ENCODE data around the gene MDFIC. TPM values are rescaled to one million over a fixed set of nuclear protein-coding genes. Genes with fewer than 3 reads are reported as not detected.

Gene MDFIC
- polyA plus RNA-seq, 1 donor (not counting 4 experiments of a cell fraction or from before 2014, with no cell fraction given) = 8.5 TPM

DNA sequence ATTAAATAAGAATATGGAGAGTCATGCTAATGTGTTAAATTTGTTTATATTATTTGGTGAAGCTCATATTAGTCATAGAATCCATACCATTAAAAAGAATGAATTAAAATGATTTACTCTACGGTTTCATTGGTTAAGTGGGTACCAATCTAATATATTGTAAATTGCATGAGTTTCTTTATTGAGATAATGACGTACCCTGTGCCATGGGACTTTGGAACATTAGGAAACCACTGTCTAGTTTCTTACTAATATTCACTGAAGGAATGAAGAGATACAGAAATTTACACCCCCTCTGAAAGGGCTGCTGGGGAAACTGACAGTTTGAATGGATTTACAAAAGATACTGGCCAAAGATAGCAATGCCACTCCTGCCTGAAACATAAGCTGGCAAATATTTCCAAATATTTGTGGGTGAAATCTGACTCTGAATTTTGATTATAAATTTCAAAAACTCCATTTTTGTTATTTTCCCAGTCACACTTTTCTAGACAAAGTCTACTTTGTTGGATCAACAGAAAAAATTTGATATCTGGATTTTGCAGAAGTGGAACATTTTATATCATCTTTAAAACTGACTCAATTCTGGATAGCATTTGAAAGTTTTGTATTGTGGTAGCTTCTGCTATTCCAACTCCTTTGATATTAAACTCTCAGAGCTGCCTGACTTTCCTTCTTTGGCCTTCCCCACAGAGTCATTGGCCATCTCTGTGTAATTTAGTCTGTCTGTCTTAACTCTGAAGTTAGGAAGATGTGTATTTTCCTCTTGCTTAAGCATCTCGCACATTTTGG is 22.3 kb downstream of the MDFIC start:
- TF ChIP-seq, protein P1, sequence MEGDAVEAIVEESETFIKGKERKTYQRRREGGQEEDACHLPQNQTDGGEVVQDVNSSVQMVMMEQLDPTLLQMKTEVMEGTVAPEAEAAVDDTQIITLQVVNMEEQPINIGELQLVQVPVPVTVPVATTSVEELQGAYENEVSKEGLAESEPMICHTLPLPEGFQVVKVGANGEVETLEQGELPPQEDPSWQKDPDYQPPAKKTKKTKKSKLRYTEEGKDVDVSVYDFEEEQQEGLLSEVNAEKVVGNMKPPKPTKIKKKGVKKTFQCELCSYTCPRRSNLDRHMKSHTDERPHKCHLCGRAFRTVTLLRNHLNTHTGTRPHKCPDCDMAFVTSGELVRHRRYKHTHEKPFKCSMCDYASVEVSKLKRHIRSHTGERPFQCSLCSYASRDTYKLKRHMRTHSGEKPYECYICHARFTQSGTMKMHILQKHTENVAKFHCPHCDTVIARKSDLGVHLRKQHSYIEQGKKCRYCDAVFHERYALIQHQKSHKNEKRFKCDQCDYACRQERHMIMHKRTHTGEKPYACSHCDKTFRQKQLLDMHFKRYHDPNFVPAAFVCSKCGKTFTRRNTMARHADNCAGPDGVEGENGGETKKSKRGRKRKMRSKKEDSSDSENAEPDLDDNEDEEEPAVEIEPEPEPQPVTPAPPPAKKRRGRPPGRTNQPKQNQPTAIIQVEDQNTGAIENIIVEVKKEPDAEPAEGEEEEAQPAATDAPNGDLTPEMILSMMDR (optimal IDR thresholded peaks at IDR 0.05 in 1 of 3, IDR thresholded peaks at IDR 0.05 in 1 of 3, conservative IDR thresholded peaks at IDR 0.05 in 1 of 3; ENCODE audit: extremely low read depth in 1 of 3, insufficient read depth in 2 of 3, low read length in 3 of 3) = no peak
- no peak for TF ChIP-seq EZH2 (IDR thresholded peaks at IDR 0.05; ENCODE audit: low read length)

DNA sequence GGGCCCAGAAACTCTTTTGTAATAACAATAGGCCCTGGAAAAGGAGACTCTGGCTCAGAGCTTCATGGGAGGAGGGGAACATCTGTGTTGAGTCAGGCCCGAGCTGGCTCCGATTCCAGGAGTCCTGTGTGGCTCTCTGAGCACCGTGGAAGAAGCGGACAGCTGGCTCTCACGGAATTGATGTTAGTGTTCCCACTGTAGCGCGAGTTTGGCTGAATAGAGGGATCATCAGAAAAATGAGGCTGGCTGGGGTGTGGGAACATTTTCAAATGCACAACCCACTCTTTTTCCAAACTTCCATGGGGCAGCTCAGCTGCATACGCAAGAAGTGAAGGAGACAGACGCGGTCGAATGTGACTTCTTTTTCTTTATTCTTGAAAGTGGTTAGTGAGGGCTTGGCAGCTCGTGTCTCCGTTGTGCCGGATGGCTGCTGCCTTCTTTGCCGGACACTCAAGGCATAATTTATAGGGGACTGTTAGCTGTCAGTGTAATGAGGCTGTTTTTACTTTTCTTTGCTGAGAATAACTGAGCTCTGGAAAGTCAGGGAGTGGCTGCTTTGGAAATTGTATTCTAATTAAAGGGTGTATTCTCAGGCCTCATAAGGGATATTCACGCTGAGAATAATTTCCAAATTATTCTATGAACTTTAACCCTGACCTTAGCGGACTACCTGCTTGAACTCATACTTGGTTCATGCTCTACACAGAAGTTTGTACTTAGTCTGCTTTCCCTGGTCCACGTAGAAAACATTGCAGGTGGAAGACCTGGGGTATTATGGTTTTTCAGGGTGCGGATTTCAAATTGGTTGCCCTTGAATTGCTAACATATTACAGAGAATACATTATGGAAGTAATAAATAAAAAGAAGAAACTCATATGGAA is 23.1 kb downstream of the MDFIC start:
- Histone ChIP-seq H3K9me3 (ENCODE audit: control insufficient read depth, low read depth, low read length) (no peaks in the 10 kb centered on the region), H3K27me3 (ENCODE audit: control insufficient read depth, extremely low read depth, insufficient read depth, low read length) (no peaks in the 10 kb centered on the region), H2AFZ (ENCODE audit: control insufficient read depth, low read length) (no peak overlapping the region), H3K4me3 (ENCODE audit: control insufficient read depth in 2 of 3, extremely low read depth in 1 of 3, insufficient read depth in 2 of 3, low read depth in 1 of 3, low read length in 3 of 3) (no peak overlapping the region), H3K9me1 (ENCODE audit: control insufficient read depth, extremely low read depth, insufficient read depth, low read length) (no peaks in the 10 kb centered on the region), H3K79me2 (ENCODE audit: control insufficient read depth, insufficient read depth, low read length) (no peaks in the 10 kb centered on the region), H4K20me1 (ENCODE audit: control insufficient read depth, extremely low read depth, insufficient read depth, low read length) (no peaks in the 10 kb centered on the region), H3K4me2 (ENCODE audit: control insufficient read depth, extremely low read depth, insufficient read depth, low read depth, low read length) (no peak overlapping the region), H3K27ac (ENCODE audit: control insufficient read depth, insufficient read depth, low read length) (no peak overlapping the region), H3K4me1 (ENCODE audit: control insufficient read depth, extremely low read depth, insufficient read depth, low read length) (no peaks in the 10 kb centered on the region), H3K9ac (ENCODE audit: control insufficient read depth, extremely low read depth, insufficient read depth, low read length) (no peak overlapping the region), H3K36me3 (ENCODE audit: control insufficient read depth in 2 of 2, extremely low read depth in 1 of 2, insufficient read depth in 2 of 2, low read length in 2 of 2) (no peaks in the 10 kb centered on the region)
- FAIRE-seq (no peak), DNase-seq (ENCODE audit: low read depth, low spot score) (no peak)
- TF ChIP-seq, protein P1 (optimal IDR thresholded peaks at IDR 0.05 in 1 of 3, IDR thresholded peaks at IDR 0.05 in 1 of 3, conservative IDR thresholded peaks at IDR 0.05 in 1 of 3; ENCODE audit: extremely low read depth in 1 of 3, insufficient read depth in 2 of 3, low read length in 3 of 3) = no peak
- TF ChIP-seq EZH2 (IDR thresholded peaks at IDR 0.05; ENCODE audit: low read length) = no peak
- dilution Hi-C loops (cut with MboI; ENCODE audit: extremely low pct_ligation_motif_present, low sequenced_read_pairs) = no loop called here

More for the DNA sequence above, 22.3 kb downstream of the MDFIC start:
- Histone ChIP-seq H2AFZ (ENCODE audit: control insufficient read depth, low read length) (no peak overlapping the region), H3K4me3 (ENCODE audit: control insufficient read depth in 2 of 3, extremely low read depth in 1 of 3, insufficient read depth in 2 of 3, low read depth in 1 of 3, low read length in 3 of 3) (no peak overlapping the region), H3K79me2 (ENCODE audit: control insufficient read depth, insufficient read depth, low read length) (no peaks in the 10 kb centered on the region), H4K20me1 (ENCODE audit: control insufficient read depth, extremely low read depth, insufficient read depth, low read length) (no peaks in the 10 kb centered on the region), H3K27ac (ENCODE audit: control insufficient read depth, insufficient read depth, low read length) (no peak overlapping the region), H3K9ac (ENCODE audit: control insufficient read depth, extremely low read depth, insufficient read depth, low read length) (no peak overlapping the region), H3K9me1 (ENCODE audit: control insufficient read depth, extremely low read depth, insufficient read depth, low read length) (no peaks in the 10 kb centered on the region), H3K4me1 (ENCODE audit: control insufficient read depth, extremely low read depth, insufficient read depth, low read length) (no peaks in the 10 kb centered on the region), H3K36me3 (ENCODE audit: control insufficient read depth in 2 of 2, extremely low read depth in 1 of 2, insufficient read depth in 2 of 2, low read length in 2 of 2) (no peaks in the 10 kb centered on the region), H3K4me2 (ENCODE audit: control insufficient read depth, extremely low read depth, insufficient read depth, low read depth, low read length) (no peak overlapping the region), H3K27me3 (ENCODE audit: control insufficient read depth, extremely low read depth, insufficient read depth, low read length) (no peaks in the 10 kb centered on the region), H3K9me3 (ENCODE audit: control insufficient read depth, low read depth, low read length) (no peaks in the 10 kb centered on the region)
- DNase-seq (ENCODE audit: low read depth, low spot score) (no peak), FAIRE-seq (no peak)
- dilution Hi-C loops (cut with MboI; ENCODE audit: extremely low pct_ligation_motif_present, low sequenced_read_pairs) = no loop called here

Measured in keratinocyte (primary cell).